Parathyroid adenoma (tissue), 2 donors: ENCODE data around the gene SEC14L5.

Experiments
- H2AFZ ChIP-seq: fragments of 300-600 bp; sonication (generic); one replicate; pipeline ENCODE4 v1.7.0; 2017; ENCODE audit warnings: antibody characterized with exemption, mild to moderate bottlenecking
- H3K27ac ChIP-seq: fragments of 300-600 bp; sonication (generic); one replicate; pipeline ENCODE4 v1.7.0; 2017
- H3K27me3 ChIP-seq: fragments of 300-600 bp; sonication (generic); one replicate; pipeline ENCODE4 v1.7.0; 2017; ENCODE audit warnings: low read length; ENCODE audit not compliant: control insufficient read depth, insufficient read depth
- H3K36me3 ChIP-seq: fragments of 300-600 bp; sonication (generic); one replicate; pipeline ENCODE4 v1.7.0; 2017; ENCODE audit warnings: low read length; ENCODE audit not compliant: control insufficient read depth, insufficient read depth
- H3K4me1 ChIP-seq: fragments of 300-600 bp; sonication (generic); one replicate; pipeline ENCODE4 v1.7.0; 2017; ENCODE audit warnings: control low read depth
- H3K4me2 ChIP-seq: fragments of 300-600 bp; sonication (generic); one replicate; pipeline ENCODE4 v1.7.0; 2017; ENCODE audit warnings: low read length
- H3K4me3 ChIP-seq: fragments of 300-600 bp; sonication (generic); one replicate; pipeline ENCODE4 v1.7.0; 2017; ENCODE audit warnings: low read depth, low read length
- H3K79me2 ChIP-seq: fragments of 300-600 bp; sonication (generic); one replicate; pipeline ENCODE4 v1.7.0; 2017; ENCODE audit warnings: control low read depth
- H3K9ac ChIP-seq: fragments of 300-600 bp; sonication (generic); one replicate; pipeline ENCODE4 v1.7.0; 2017; ENCODE audit warnings: mild to moderate bottlenecking
- H3K9me3 ChIP-seq: fragments of 300-600 bp; sonication (generic); one replicate; pipeline ENCODE4 v1.7.0; 2017; ENCODE audit warnings: low read length; ENCODE audit not compliant: control insufficient read depth
- CTCF ChIP-seq: fragments of 300-600 bp; sonication (generic); IDR thresholded peaks from one replicate; pipeline ENCODE4 v1.7.0; 2017; ENCODE audit warnings: antibody characterized with exemption, mild to moderate bottlenecking
- donor health status: primary hyperparathyroidism.

SEC14L5 gene

GRCh38 chr16:5010576-5011329 lies 52.6 kb downstream of the SEC14L5 start:
- Histone ChIP-seq H3K4me2 (no peak overlapping the region), H3K36me3 (no peaks in the 10 kb centered on the region), H3K9me3 (no peaks in the 10 kb centered on the region), H2AFZ (no peak overlapping the region), H3K27ac (no peak overlapping the region), H3K79me2 (no peaks in the 10 kb centered on the region), H3K9ac (no peak overlapping the region), H3K4me1 (no peaks in the 10 kb centered on the region), H3K27me3 (no peaks in the 10 kb centered on the region), H3K4me3 (no peak overlapping the region)
- TF ChIP-seq CTCF: no peak

- TF ChIP-seq CTCF: no peak
- Histone ChIP-seq H3K27me3 (no peaks in the 10 kb centered on the region), H3K4me2 (no peak overlapping the region), H3K4me3 (no peak overlapping the region), H3K27ac (no peak overlapping the region), H3K36me3 (no peaks in the 10 kb centered on the region), H3K79me2 (no peaks in the 10 kb centered on the region), H3K9ac (no peak overlapping the region), H3K9me3 (no peaks in the 10 kb centered on the region), H3K4me1 (no peaks in the 10 kb centered on the region), H2AFZ (no peak overlapping the region)
Observed at GRCh38 chr16:5011637-5012036, 53.5 kb downstream of the SEC14L5 start.

- Histone ChIP-seq H3K4me1 (no peaks in the 10 kb centered on the region), H3K9ac (no peak overlapping the region), H3K36me3 (no peaks in the 10 kb centered on the region), H3K9me3 (no peaks in the 10 kb centered on the region), H3K4me2 (no peak overlapping the region), H3K4me3 (no peak overlapping the region), H2AFZ (no peak overlapping the region), H3K79me2 (no peaks in the 10 kb centered on the region), H3K27me3 (no peaks in the 10 kb centered on the region), H3K27ac (no peak overlapping the region)
- no peak for TF ChIP-seq CTCF
Observed at GRCh38 chr16:5012887-5013286, 54.8 kb downstream of the SEC14L5 start.

DNA sequence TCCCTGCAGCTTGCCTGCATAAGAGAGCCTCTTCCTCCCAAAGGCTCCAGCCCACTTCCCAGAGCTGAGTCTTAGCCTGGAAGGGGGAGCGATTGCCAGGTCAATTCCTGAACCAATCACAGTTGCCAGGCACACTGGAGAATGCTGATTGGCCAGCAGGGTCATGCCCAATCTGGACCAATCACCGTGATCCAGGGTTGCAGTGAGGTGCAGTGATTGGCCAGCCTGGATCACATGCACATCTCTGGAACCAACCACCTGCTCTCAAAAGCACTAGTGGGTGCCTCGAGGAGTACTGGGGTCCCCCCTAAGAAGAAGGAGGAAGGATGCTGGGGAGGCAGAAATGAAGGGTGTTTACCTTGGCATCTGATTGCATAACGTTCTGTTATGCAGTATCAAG lies 57.2 kb downstream of the SEC14L5 start:
- Histone ChIP-seq H3K79me2 (no peaks in the 10 kb centered on the region), H3K4me1 (no peaks in the 10 kb centered on the region), H3K4me3 (no peak overlapping the region), H3K9me3 (no peaks in the 10 kb centered on the region), H3K27ac (no peak overlapping the region), H2AFZ (no peak overlapping the region), H3K36me3 (no peaks in the 10 kb centered on the region), H3K4me2 (no peak overlapping the region), H3K9ac (no peak overlapping the region), H3K27me3 (no peaks in the 10 kb centered on the region)
- TF ChIP-seq CTCF: no peak

- no peak for TF ChIP-seq CTCF
- no peaks in the 10 kb centered on the region for H3K36me3 ChIP-seq
- H3K9ac ChIP-seq: no peak overlapping the region
- H3K4me3 ChIP-seq: no peak overlapping the region
- H3K27me3 ChIP-seq: no peaks in the 10 kb centered on the region
- no peak overlapping the region for H3K27ac ChIP-seq
- H3K4me2 ChIP-seq: no peak overlapping the region
- H3K79me2 ChIP-seq: no peaks in the 10 kb centered on the region
- no peak overlapping the region for H2AFZ ChIP-seq
- H3K9me3 ChIP-seq: no peaks in the 10 kb centered on the region
- H3K4me1 ChIP-seq: no peaks in the 10 kb centered on the region
Observed at GRCh38 chr16:5015887-5016286, 57.8 kb downstream of the SEC14L5 start.
